Ovary (tissue), 3 donors: ENCODE data around the gene KDSR.

Source experiments
- EP300 ChIP-seq: sonication (generic); formaldehyde crosslinking; IDR thresholded peaks from one replicate; pipeline ENCODE4 v1.6.1; 2017; ENCODE audit warnings: antibody characterized with exemption
- TF ChIP-seq, protein P1 (sequence below), 3 donors: fragments of 450-650 bp in 2 of 3; fragments of 200-600 bp in 1 of 3; IDR thresholded peaks; one replicate each; pipeline versions ENCODE4 v1.5.1 to v1.8.0; 2016 to 2022; ENCODE audit warnings: antibody characterized with exemption in 3 of 3, mild to moderate bottlenecking in 1 of 3
- donor health status: DM: no; HTN: no; CAD: no.

DNA sequence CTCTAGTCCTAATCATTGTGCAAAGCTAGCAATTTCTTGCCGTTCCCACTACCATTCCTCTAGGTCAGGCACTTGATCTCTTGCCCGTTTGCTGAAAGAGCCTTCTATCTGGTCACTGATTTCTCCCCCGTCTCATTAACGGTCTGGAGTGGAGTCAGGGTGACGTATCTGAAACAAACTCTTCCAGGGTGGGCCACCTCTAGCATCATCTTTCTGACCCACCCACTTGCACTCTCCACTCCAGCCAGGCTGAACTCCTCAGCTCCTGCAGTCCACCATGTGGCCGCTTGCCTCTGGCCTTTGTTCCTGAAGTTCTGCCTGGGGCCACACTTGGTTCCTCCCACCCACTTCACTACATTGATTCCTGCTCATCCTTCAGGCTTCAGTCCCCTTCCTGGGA, 60.8 kb downstream of the KDSR start:
- TF ChIP-seq, protein P1, sequence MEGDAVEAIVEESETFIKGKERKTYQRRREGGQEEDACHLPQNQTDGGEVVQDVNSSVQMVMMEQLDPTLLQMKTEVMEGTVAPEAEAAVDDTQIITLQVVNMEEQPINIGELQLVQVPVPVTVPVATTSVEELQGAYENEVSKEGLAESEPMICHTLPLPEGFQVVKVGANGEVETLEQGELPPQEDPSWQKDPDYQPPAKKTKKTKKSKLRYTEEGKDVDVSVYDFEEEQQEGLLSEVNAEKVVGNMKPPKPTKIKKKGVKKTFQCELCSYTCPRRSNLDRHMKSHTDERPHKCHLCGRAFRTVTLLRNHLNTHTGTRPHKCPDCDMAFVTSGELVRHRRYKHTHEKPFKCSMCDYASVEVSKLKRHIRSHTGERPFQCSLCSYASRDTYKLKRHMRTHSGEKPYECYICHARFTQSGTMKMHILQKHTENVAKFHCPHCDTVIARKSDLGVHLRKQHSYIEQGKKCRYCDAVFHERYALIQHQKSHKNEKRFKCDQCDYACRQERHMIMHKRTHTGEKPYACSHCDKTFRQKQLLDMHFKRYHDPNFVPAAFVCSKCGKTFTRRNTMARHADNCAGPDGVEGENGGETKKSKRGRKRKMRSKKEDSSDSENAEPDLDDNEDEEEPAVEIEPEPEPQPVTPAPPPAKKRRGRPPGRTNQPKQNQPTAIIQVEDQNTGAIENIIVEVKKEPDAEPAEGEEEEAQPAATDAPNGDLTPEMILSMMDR (IDR thresholded peaks at IDR 0.05): no peak
- TF ChIP-seq EP300: no peak
